ENCODE measurements around the gene OR10D3. TPM values are rescaled to one million over a fixed set of nuclear protein-coding genes. Genes with fewer than 3 reads are reported as not detected.

The OR10D3 gene
- total and polyA plus RNA-seq, 2 of the 13 experiments (the other 11 are each of a cell fraction or from before 2014, with no cell fraction given), result not detected

GRCh38 chr11:124194293-124195188 lies 11.4 kb downstream of the OR10D3 start:
- no peaks in the 10 kb centered on the region for H3K9me3 ChIP-seq (ENCODE audit: low read length)
- no peaks in the 10 kb centered on the region for H3K36me3 ChIP-seq (replicated peaks in 1 of 2; ENCODE audit: control insufficient read depth in 1 of 2, insufficient read depth in 2 of 2, low read length in 2 of 2)
- H3K79me2 ChIP-seq (ENCODE audit: insufficient read depth, low read length), result no peaks in the 10 kb centered on the region
- ChIA-PET CTCF (ENCODE audit: low intra/inter-chr PET ratio, low total read pairs) (interaction anchor here (1.6 to 2.5 kb wide), 2 partner anchors 86 to 124 kb away, joined by 4 to 38 read pairs; no protein-coding TSS in a partner anchor), POLR2A (no interaction called here)
- H3K27me3 ChIP-seq (ENCODE audit: control insufficient read depth in 1 of 2, insufficient read depth in 2 of 2, low read length in 2 of 2), result no peaks in the 10 kb centered on the region
- intact Hi-C loops (cut with micrococcal nuclease; ENCODE audit: unreplicated experiment), result loop anchor here (1.0 kb wide), 1 partner anchor 123 kb away; no protein-coding TSS in a partner anchor
- ATAC-seq (no peak), DNase-seq (ENCODE audit: low spot score) (no peak), FAIRE-seq (no peak)
- no TSS peak for BruUV-seq (replicated peaks)
- H3K9ac ChIP-seq (ENCODE audit: insufficient read depth, low read depth, low read length), result no peak overlapping the region
- H4K20me1 ChIP-seq (ENCODE audit: insufficient read depth, low read length), result no peaks in the 10 kb centered on the region
- no peak for TF ChIP-seq GLI4 (CRISPR knock-in tag; IDR thresholded peaks at IDR 0.05; ENCODE audit: borderline replicate concordance)
- no peak for TF ChIP-seq MBD4 (IDR thresholded peaks at IDR 0.05; ENCODE audit: borderline replicate concordance, low read length)
- TF ChIP-seq ATF5 (CRISPR knock-in tag; IDR thresholded peaks at IDR 0.05; ENCODE audit: low read depth), result no peak
- no peak for TF ChIP-seq CTCF (CRISPR knock-in tag; IDR thresholded peaks at IDR 0.05)
- TF ChIP-seq DMAP1 (CRISPR knock-in tag; IDR thresholded peaks at IDR 0.05), result no peak
- no peak for TF ChIP-seq NCOA1 (CRISPR knock-in tag; IDR thresholded peaks at IDR 0.05)
- TF ChIP-seq ZNF451 (CRISPR knock-in tag; IDR thresholded peaks at IDR 0.05), result no peak
- no peak for TF ChIP-seq HDAC1 (CRISPR knock-in tag; IDR thresholded peaks at IDR 0.05)
- no peak for TF ChIP-seq ZNF121 (CRISPR knock-in tag; IDR thresholded peaks at IDR 0.05)
- TF ChIP-seq RCOR2 (CRISPR knock-in tag; IDR thresholded peaks at IDR 0.05), result no peak
- H2AFZ ChIP-seq (ENCODE audit: low read length), result no peak overlapping the region
- WGBS (ENCODE audit: low lambda C conversion rate), result 31% methylated on average over 6 of the region's 6 CpGs
- H3K4me3 ChIP-seq (replicated peaks in 1 of 3; ENCODE audit: insufficient read depth in 1 of 3, low read depth in 2 of 3, low read length in 3 of 3), result no peak overlapping the region
- H3K4me2 ChIP-seq (ENCODE audit: low read depth, low read length), result no peak overlapping the region
- in situ Hi-C loops (cut with HindIII; ENCODE audit: extremely low pct_ligation_motif_present, low pct_unique_long_range_greater_than_20kb), result loop anchor here (5.0 kb wide), 1 partner anchor 117 kb away; no protein-coding TSS in a partner anchor
- H3K27ac ChIP-seq (ENCODE audit: extremely low read length, insufficient read depth, low read length), result no peak overlapping the region
- H3K4me1 ChIP-seq (ENCODE audit: insufficient read depth, low read length), result no peaks in the 10 kb centered on the region

Data from HepG2 (cell line).